ENCODE measurements around the gene G6PD. TPM values are rescaled to one million over a fixed set of nuclear protein-coding genes. Genes with fewer than 3 reads are reported as not detected.

Gene G6PD
- total RNA-seq, 5 donors from 2014 or later (not counting 1 experiment from before 2014, with no cell fraction given), result 46.0 to 59.5 (median 52.4) TPM

GRCh38 chrX:154530286-154530685 lies 16.4 kb downstream of the G6PD start:
- H3K27ac Mint-ChIP-seq, result no peak overlapping the region
- no peak overlapping the region for H3K4me3 ChIP-seq (ENCODE audit: control insufficient read depth in 1 of 2, extremely low read depth in 1 of 2, low read length in 1 of 2)
- peaks cover 0 to 8% of the 10 kb centered on the region in 2 donors for H3K27me3 Mint-ChIP-seq
- no peaks in the 10 kb centered on the region for H3K9me3 Mint-ChIP-seq
- peaks cover 4 to 23% of the 10 kb centered on the region in 2 donors for H3K36me3 ChIP-seq (ENCODE audit: control insufficient read depth in 2 of 2, extremely low read depth in 1 of 2, insufficient read depth in 1 of 2, low read length in 1 of 2)
- 100% methylated on average over 1 of the region's 11 CpGs for WGBS (ENCODE audit: insufficient coverage)
- peaks cover 4 to 35% of the 10 kb centered on the region in 2 experiments for H3K4me1 ChIP-seq (ENCODE audit: control insufficient read depth in 1 of 2, extremely low read depth in 1 of 2, insufficient read depth in 2 of 2, low read length in 2 of 2)
- peaks cover 23 to 28% (median 26%) of the 10 kb centered on the region in 3 donors for H3K4me1 Mint-ChIP-seq
- no peak overlapping the region for H3K4me3 Mint-ChIP-seq
- DNase-seq (no peak), ATAC-seq (replicated peaks in 1 of 4) (no peak)
- no peaks in the 10 kb centered on the region for H3K27me3 ChIP-seq (replicated peaks in 1 of 2; ENCODE audit: control insufficient read depth in 2 of 2, extremely low read depth in 1 of 2, insufficient read depth in 2 of 2, low read length in 1 of 2)
- no peak overlapping the region for H3K27ac ChIP-seq (ENCODE audit: low read length)
- H3K36me3 Mint-ChIP-seq, result peaks cover 3% of the 10 kb centered on the region
- H3K9me3 ChIP-seq, result no peaks in the 10 kb centered on the region
- ChIA-PET CTCF (no interaction called here), POLR2A (no interaction called here)

- H3K27ac Mint-ChIP-seq, result no peak overlapping the region
- H3K36me3 Mint-ChIP-seq, result peaks cover 3% of the 10 kb centered on the region
- Histone ChIP-seq H3K4me1 (ENCODE audit: control insufficient read depth in 1 of 2, extremely low read depth in 1 of 2, insufficient read depth in 2 of 2, low read length in 2 of 2) (peaks cover 4 to 27% of the 10 kb centered on the region in 2 experiments), H3K27me3 (replicated peaks in 1 of 2; ENCODE audit: control insufficient read depth in 2 of 2, extremely low read depth in 1 of 2, insufficient read depth in 2 of 2, low read length in 1 of 2) (no peaks in the 10 kb centered on the region), H3K4me3 (ENCODE audit: control insufficient read depth in 1 of 2, extremely low read depth in 1 of 2, low read length in 1 of 2) (no peak overlapping the region), H3K36me3 (ENCODE audit: control insufficient read depth in 2 of 2, extremely low read depth in 1 of 2, insufficient read depth in 1 of 2, low read length in 1 of 2) (peaks cover 4 to 14% of the 10 kb centered on the region in 2 donors), H3K9me3 (no peaks in the 10 kb centered on the region), H3K27ac (ENCODE audit: low read length) (no peak overlapping the region)
- ChIA-PET CTCF (interaction anchor here in 1 of 2 donors (1.0 kb wide), 1 partner anchor 10 kb away, joined by 3 read pairs; no protein-coding TSS in a partner anchor), POLR2A (interaction anchor here in 1 of 2 donors (0.6 kb wide), 1 partner anchor 816 kb away, joined by 7 read pairs; no protein-coding TSS in a partner anchor)
- peaks cover 0 to 8% of the 10 kb centered on the region in 2 donors for H3K27me3 Mint-ChIP-seq
- no peak overlapping the region for H3K4me3 Mint-ChIP-seq
- H3K9me3 Mint-ChIP-seq, result no peaks in the 10 kb centered on the region
- DNase-seq, result no peak
- H3K4me1 Mint-ChIP-seq, result peaks cover 17 to 24% (median 21%) of the 10 kb centered on the region in 3 donors
- no CpG with 5 or more reads among the region's 6 CpGs for WGBS (ENCODE audit: insufficient coverage)
- no peak for ATAC-seq (replicated peaks in 1 of 4)
These were observed 17.4 kb downstream of the G6PD start for GRCh38 chrX:154529206-154529612.

GRCh38 chrX:154526901-154527675 lies 19.6 kb downstream of the G6PD start:
- Mint-ChIP-seq H3K4me3 (peak overlapping the region in 1 of 3 donors; percentile 45), H3K36me3 (peaks cover 3% of the 10 kb centered on the region), H3K4me1 (peaks cover 17 to 24% (median 21%) of the 10 kb centered on the region in 3 donors), H3K27ac (peak overlapping the region; percentile 49 to 77), H3K9me3 (no peaks in the 10 kb centered on the region), H3K27me3 (peaks cover 0 to 8% of the 10 kb centered on the region in 2 donors)
- POLR2A ChIA-PET, result interaction anchor here in 1 of 2 donors (0.5 to 0.7 kb wide), 2 partner anchors 8 to 96 kb away, joined by 3 to 5 read pairs; no protein-coding TSS in a partner anchor
- peaks cover 4 to 26% of the 10 kb centered on the region in 2 experiments for H3K4me1 ChIP-seq (ENCODE audit: control insufficient read depth in 1 of 2, extremely low read depth in 1 of 2, insufficient read depth in 2 of 2, low read length in 2 of 2)
- CTCF ChIA-PET, result interaction anchor here in 1 of 2 donors (0.5 kb wide), 1 partner anchor 145 kb away, joined by 5 read pairs; no protein-coding TSS in a partner anchor
- H3K27ac ChIP-seq (ENCODE audit: low read length), result peak overlapping the region; percentile 18
- DNase-seq (peak in 27 of 35 experiments; percentile 21 to 66 (median 43)), ATAC-seq (replicated peaks in 1 of 4) (peak; percentile 79 to 89 (median 88))
- no peaks in the 10 kb centered on the region for H3K27me3 ChIP-seq (replicated peaks in 1 of 2; ENCODE audit: control insufficient read depth in 2 of 2, extremely low read depth in 1 of 2, insufficient read depth in 2 of 2, low read length in 1 of 2)
- 29% methylated on average over 4 of the region's 15 CpGs for WGBS (ENCODE audit: insufficient coverage)
- no peaks in the 10 kb centered on the region for H3K36me3 ChIP-seq (ENCODE audit: control insufficient read depth in 2 of 2, extremely low read depth in 1 of 2, insufficient read depth in 1 of 2, low read length in 1 of 2)
- no peak overlapping the region for H3K4me3 ChIP-seq (ENCODE audit: control insufficient read depth in 1 of 2, extremely low read depth in 1 of 2, low read length in 1 of 2)
- no peaks in the 10 kb centered on the region for H3K9me3 ChIP-seq

DNA sequence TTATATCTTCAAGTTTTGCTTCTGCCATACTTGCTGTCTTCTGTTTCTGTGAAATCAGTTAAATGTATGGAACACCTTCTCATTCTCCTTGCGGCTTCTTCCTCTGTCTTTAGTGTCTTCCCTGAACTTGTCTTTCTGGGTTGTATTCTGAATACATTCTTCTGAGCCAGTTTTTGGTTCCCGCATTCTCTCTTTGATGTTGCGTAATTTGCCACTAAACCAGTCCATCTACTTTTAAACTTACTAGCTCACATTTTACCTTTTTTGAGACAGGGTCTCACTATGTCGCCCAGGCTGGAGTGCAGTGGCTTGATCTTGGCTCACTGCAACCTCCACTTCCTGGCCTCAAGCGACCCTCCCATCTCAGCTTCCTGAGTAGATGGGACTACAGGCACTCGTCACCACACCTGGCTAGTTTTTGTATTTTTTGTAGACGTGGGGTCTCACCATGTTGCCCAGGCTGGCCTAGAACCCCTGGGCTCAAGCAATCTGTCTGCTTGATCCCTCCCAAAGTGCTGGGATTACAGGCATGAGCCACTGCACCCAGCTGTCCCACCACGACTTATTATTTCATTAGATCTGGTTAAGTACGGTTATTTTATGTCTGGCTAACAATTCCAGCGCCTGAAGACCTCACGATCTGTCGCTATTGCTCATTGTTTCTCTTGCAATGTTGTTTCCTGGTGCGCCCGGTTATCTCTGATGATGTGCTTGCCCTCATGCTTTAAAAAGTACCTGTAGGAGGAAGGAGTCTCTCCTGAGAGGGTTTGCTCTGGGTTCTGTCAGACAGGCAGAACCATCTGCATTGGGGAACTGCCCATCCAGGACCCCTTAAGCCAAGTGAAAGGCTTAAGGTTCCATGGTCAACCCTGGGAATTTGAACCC lies 20.8 kb downstream of the G6PD start:
- 20% methylated on average over 1 of the region's 14 CpGs for WGBS (ENCODE audit: insufficient coverage)
- Histone ChIP-seq H3K4me3 (ENCODE audit: control insufficient read depth in 1 of 2, extremely low read depth in 1 of 2, low read length in 1 of 2) (no peak overlapping the region), H3K36me3 (ENCODE audit: control insufficient read depth in 2 of 2, extremely low read depth in 1 of 2, insufficient read depth in 1 of 2, low read length in 1 of 2) (no peaks in the 10 kb centered on the region), H3K4me1 (ENCODE audit: control insufficient read depth in 1 of 2, extremely low read depth in 1 of 2, insufficient read depth in 2 of 2, low read length in 2 of 2) (peaks cover 4 to 26% of the 10 kb centered on the region in 2 experiments), H3K27ac (ENCODE audit: low read length) (no peak overlapping the region), H3K9me3 (no peaks in the 10 kb centered on the region), H3K27me3 (replicated peaks in 1 of 2; ENCODE audit: control insufficient read depth in 2 of 2, extremely low read depth in 1 of 2, insufficient read depth in 2 of 2, low read length in 1 of 2) (no peaks in the 10 kb centered on the region)
- ATAC-seq (replicated peaks in 1 of 4), result peak in 1 of 4 experiments; percentile 41
- H3K27me3 Mint-ChIP-seq, result peaks cover 0 to 8% of the 10 kb centered on the region in 2 donors
- peak overlapping the region in 2 of 3 donors; percentile 1 to 54 for H3K4me3 Mint-ChIP-seq
- H3K36me3 Mint-ChIP-seq, result peaks cover under 1% of the 10 kb centered on the region
- peak overlapping the region; percentile 40 to 78 for H3K27ac Mint-ChIP-seq
- peaks cover 17 to 24% (median 21%) of the 10 kb centered on the region in 3 donors for H3K4me1 Mint-ChIP-seq
- no peak for DNase-seq
- CTCF ChIA-PET, result interaction anchor here (0.5 to 0.6 kb wide), 2 partner anchors 9 to 19 kb away, joined by 3 to 6 read pairs; no protein-coding TSS in a partner anchor
- no peaks in the 10 kb centered on the region for H3K9me3 Mint-ChIP-seq
- POLR2A ChIA-PET, result no interaction called here

DNA sequence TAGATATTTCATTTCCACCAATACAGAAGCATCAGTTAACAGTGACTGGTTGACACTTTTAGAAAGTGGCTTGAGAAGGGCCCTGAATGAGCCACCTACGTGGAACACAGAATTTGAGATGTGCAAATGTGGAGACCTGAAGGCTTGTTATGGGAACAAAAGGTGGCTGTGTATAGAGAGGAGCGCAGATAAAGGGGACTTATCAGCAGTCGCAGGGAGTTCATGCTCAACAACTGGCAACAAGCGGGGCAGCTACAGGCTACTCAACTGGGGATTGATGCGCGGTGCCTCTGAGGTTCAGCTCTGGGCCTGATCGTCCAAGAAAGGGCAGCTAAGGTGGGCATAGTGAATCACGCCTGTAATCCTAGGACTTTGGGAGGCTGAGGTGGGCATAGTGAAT lies 27.3 kb downstream of the G6PD start:
- Histone ChIP-seq H3K27me3 (replicated peaks in 1 of 2; ENCODE audit: control insufficient read depth in 2 of 2, extremely low read depth in 1 of 2, insufficient read depth in 2 of 2, low read length in 1 of 2) (no peaks in the 10 kb centered on the region), H3K9me3 (no peaks in the 10 kb centered on the region), H3K4me1 (ENCODE audit: control insufficient read depth in 1 of 2, extremely low read depth in 1 of 2, insufficient read depth in 2 of 2, low read length in 2 of 2) (peaks cover 0 to 19% of the 10 kb centered on the region in 2 experiments), H3K4me3 (ENCODE audit: control insufficient read depth in 1 of 2, extremely low read depth in 1 of 2, low read length in 1 of 2) (no peak overlapping the region), H3K36me3 (ENCODE audit: control insufficient read depth in 2 of 2, extremely low read depth in 1 of 2, insufficient read depth in 1 of 2, low read length in 1 of 2) (no peaks in the 10 kb centered on the region), H3K27ac (ENCODE audit: low read length) (no peak overlapping the region)
- DNase-seq (no peak), ATAC-seq (replicated peaks in 1 of 4) (no peak)
- Mint-ChIP-seq H3K27me3 (peaks cover 0 to 3% of the 10 kb centered on the region in 2 donors), H3K36me3 (no peaks in the 10 kb centered on the region), H3K4me3 (no peak overlapping the region), H3K4me1 (peaks cover 10 to 13% (median 11%) of the 10 kb centered on the region in 3 donors), H3K9me3 (no peaks in the 10 kb centered on the region), H3K27ac (no peak overlapping the region)
- 100% methylated on average over 1 of the region's 8 CpGs for WGBS (ENCODE audit: insufficient coverage)
- POLR2A ChIA-PET, result no interaction called here
- CTCF ChIA-PET, result interaction anchor here in 1 of 2 donors (0.9 kb wide), 1 partner anchor 10 kb away, joined by 3 read pairs; no protein-coding TSS in a partner anchor

Measured in T-cell (primary cell).